Umbilical cord (tissue), 2 donors: ENCODE data around the gene LNX1. TPM values are rescaled to one million over a fixed set of nuclear protein-coding genes. Genes with fewer than 3 reads are reported as not detected.

Experiments
- DNase-seq: peaks from one replicate; pipeline ENCODE4 v3.0.0-alpha.2; 2015; ENCODE audit warnings: low spot score
- total RNA-seq: library from RNA; depleted of rRNA; stranded (reverse); fragments of >200 nt; gene quantifications from one replicate; pipeline ENCODE4 v1.2.3, GENCODE V29; 2014; ENCODE audit warnings: low replicate concordance; ENCODE audit not compliant: insufficient read depth

Gene LNX1
- total RNA-seq, 1 donor from 2014 or later: 30.8 TPM

DNA sequence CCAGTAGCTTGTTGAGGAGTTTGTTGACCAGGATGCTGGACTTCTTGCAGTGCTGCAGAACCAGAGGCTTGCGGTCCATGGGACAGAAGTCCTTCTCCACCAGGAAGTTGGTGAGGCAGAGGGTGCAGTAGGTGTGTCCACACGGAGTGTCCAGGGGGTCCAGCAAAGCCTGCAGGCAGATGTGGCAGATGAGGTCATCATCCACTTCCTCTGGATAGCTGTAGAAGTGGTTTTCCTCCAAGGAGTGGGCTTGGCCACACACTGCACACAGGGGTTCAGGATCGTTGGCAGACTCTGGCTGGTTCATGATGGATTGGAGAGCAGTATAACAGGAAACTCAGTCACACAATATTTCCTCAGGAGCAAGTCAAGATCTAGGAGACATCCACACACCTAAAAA, 17.6 kb downstream of the LNX1 start:
- DNase-seq: no peak

DNA sequence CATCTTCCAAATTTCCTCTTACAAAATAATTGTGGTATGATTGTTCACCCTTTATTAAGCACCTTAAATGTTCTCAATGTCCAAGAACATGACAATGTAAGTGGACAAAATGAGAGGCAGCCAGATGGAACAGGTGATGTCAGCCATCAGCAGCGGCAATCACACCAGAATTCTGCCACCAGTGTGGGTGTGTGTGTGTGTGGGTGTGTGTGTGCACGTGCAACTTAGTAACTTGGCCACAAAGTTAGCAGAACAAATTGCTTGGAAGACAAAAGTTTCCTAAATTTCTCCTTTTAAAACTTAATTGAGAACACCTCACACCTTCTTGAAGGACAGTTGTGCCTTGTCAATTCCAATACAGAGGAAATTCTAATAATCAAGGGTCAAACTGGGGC, 18.7 kb downstream of the LNX1 start:
- DNase-seq: no peak

DNA sequence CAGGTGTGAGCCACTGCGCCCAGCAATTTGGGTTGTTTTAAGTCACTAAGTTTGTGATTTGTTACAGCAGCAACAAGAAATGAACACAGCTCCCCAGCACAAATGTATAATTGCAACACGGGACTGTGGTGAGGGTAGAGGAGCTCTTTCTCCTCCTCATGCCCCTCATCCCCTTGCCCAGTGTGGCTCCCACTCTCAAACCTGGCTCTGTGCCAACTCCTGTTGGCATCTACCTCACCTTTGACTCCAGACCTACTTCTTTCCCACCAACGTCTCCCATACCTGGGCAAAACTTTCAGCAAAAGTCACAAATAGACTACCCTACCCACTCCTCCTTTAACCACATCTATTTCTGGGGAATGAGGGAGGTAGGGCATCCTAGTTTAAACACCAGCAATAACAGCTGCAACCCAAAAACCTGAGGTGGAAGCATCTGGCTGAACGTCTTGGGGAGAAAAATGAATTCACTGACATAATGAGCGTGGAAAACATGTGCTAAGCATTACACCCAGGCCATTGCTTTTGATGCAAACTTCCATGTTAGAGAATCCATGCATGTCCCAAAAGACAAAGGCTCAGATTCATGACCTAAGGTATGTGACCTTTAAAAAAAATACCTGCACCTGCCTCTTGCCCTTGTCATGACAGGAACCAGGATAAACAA, 19.2 kb downstream of the LNX1 start:
- DNase-seq: no peak

DNA sequence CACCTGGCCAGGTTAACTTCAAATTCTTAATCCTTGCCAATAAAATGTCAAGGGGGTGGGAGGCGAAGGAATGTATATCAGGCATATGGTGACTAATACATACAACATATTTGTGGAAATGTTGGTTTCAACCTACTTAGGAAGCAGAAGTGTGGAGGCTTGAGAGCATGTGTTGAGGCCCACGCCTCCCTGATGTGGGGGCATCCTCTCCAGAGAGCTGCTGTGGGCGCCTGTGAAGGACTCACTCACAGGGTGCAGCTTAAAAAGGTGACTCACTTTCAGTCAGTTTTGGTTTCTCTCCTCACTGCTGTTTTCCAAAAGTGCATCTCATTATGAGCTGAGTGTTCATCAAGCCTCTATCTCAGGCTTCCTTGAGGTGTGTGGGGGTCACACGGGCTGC, 27.5 kb downstream of the LNX1 start:
- no peak for DNase-seq

DNA sequence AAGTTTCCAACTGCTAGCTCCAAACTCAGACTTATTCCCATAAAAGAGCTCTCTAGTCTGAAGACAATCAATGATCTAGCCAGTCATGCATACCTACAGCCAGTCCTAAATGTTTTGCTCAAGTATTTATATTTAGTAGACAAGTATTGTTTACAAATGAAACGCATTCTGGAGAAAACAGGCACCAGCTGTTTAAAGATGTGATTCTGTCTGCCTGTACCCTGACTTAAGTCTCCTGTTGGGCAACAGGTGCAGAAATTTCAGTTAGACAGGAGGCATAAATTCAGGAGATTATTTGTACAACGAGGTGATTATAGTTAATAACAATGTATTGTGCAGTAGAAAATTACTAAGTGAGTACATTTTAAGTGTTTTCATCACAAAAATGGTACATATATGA, 28.9 kb downstream of the LNX1 start:
- no peak for DNase-seq

DNA sequence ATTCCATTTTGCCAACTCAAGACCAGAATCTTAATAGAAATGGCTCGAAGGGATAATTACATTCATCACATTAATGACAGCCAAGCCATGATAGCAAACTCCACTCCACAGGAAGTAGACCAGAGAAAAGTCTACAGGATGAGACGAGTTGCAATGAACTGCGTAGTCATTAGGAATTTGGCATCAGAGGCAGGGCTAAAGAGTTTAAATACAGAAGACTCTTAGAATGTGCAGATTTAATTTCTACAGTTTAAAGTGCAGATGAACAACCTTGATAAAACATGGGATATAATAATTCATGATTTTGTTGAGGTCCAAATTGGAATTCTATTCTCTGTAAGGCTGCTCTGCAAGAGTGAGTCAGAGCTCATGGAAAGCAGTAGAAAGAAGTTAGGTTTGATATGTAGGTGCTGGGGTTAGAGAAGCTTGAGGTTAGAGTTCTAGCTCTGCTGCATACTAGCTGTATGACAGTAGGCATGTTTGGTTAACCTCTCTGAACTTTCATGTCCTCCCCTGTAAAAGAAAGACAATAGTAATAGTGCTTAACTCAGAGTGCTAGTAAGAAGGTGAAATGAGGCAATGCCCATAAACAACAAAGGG, 32.2 kb downstream of the LNX1 start:
- DNase-seq: no peak

DNA sequence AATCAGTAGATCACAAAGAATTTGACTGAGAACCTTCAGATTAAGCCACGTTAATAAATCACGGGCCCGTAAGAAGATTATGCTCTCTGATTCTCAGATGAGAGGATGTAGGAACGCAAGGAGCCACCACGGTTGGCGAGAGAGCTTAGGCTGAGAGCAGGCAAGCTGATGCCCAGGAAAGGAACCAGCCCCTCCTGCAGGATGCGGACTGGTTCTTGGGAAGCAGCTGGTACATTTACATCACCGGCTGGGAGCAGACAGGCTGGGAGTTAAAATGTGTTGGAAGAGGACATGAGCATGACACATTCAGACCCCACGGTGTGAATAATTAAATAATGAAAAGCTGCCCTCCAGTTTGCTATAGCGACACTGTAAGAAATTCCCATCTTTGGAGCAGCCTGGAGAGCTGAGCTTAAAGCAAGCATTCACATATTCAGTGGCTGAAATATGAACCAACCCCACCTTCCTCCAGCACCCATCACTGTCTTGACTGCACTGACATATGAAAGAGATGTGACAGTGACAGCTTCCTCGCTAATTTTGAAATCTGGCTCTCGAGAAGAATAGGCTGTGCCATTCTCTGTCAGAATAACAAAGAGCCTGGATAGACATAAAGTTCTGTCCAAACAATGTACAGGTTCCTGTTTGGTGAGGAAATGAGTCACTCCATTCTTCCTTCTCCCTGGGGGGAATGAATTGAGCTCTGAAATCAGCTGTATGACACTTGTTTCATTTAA, 33.1 kb downstream of the LNX1 start:
- no peak for DNase-seq

DNA sequence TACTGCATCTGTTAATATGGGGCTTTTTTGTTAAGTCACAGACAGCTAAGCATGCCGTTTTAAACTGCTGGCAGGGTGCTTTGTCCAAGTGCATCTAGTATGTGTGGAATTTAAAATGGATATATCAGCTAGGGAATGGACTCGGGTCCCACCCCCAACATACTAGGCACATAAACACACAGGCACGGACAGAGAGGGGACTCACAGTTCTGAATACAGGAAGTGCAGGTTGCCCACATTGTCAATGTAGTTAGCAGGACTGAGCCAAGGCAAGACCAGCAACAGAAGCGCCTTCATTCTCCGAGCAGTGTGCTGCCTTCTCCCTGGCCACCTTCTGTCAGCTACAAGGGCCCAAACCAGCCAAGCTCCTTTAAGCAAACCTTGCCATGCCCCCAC, 33.6 kb downstream of the LNX1 start:
- no peak for DNase-seq

DNA sequence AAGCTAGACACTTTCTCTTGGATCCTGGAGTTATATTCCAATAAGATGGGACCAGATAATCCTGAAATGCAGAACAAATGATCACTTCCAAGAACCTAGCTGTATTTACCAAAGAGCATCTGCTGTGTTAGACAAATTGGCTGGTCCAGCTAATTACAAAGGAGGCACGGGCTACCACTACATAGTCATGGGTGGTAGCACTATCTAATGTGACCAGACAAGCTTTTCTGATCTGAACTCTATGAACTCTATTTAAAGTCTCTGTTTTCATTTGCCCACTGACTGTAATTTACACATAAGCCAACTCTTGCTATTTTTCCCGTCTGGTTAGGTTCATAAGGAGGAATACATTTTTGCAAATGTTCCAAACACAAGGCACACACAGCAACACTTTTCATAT, 34.6 kb downstream of the LNX1 start:
- no peak for DNase-seq

DNA sequence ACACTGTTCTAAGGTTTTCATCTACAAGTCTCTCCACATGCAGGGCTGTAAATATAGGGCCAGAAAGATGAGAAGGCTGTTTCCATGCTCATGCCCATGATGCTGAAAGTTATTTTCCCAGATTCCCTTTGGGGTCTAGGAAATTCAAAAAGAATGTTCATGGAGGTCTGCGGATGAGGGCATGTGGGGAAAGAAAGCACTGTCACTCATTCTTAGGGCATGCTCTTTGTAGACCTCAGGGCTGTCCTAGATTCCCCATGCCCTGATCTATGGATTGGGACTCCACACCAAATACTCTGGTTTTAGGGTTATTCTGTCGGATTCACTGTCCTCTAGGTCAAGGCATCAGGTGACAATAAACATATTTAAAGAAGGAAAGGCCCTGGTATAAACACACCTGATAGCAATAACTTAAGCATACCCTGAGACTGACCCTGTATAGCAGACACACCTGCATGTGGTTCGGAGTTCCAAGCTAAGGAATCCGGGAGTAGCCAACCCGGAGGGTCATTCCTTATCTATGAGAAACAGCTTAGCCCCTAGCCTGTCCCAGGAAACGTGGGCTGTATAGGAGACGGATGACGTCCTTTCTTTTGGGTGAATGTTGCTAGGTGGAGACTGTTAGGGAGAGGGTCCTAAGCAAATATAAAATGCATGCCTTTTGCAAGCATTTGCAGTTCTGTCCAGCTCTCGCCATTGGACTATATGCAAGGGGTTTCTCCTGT, 37.6 kb downstream of the LNX1 start:
- DNase-seq: no peak

DNA sequence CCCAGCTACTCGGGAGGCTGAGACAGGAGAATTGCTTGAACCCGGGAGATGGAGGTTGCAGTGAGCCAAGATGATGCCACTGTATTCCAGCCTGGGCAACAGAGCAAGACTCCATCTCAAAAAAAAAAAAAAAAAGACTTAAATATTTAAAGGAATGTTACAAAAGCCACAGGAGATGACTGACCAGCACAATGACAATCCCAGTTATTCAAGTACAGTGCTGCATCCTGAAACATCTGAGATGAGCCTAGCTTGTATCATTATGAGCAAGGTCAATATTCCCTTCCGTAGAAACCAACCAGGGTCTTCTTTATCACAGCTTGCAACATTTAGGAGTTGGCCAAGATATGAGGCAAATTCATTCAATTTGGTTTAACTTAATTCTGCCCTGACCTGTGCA, 38.6 kb downstream of the LNX1 start:
- DNase-seq: no peak

DNA sequence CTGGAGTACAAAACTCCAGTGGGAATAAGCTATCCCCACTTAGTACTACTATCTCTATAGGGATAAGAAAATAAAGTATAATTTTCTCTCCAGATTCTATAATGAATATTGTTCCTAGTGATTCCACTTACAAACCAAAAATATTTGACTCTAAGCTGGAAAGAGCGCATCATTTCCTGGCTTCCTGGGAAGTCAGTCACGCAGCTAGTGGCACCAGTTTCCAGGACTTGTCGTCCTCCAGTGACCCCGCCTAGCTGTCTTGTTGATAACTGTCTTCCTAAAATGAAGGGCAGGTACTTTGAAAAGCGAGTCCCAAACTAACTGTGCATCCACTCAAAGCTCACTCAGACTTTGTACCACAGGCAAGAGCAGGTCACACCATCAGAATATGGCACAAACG, 39.3 kb downstream of the LNX1 start:
- no peak for DNase-seq

DNA sequence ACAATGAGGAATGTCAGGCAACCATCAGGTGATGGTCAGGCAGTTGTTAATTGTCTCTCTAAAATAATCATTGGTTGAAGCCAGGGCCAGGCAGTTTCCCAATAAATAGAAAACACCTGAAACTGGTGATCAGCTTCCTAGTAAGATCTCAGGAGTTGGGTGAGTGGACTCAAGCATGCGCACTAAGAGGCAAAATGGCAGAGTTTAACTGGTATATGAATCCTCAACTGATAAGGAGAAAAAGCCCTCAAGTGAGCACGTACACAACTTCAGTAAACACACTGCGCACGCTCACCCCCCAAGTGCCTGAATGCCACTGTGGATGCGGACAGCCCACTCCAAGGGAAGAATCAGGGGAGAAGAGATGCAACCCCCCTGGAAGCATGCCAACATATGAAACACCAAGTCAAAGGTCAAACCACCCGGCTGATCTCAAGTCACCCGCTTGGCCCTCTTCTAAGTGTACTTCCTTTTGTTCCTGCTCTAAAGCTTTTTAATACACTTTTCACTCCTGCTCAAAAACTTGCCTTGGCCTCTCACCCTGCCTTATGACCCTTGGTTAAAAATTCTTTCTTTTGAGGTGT, 39.9 kb downstream of the LNX1 start:
- DNase-seq: no peak

DNA sequence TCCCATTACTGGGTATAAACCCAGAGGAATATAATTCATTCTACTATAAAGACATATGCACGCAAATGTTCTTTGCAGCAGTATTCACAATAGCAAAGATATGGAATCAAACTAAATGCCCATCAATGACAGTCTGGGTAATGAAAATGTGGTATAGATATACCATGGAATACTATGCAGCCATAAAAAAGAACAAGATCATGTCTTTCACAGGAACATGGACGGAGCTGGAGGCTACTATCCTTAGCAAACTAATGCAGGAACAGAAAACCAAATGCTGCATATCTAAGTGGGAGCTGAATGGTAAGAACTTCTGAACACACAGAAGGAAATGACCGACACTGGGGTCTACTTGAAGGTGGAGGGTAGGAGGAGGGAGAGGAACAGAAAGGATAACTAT, 42.6 kb downstream of the LNX1 start:
- no peak for DNase-seq

DNA sequence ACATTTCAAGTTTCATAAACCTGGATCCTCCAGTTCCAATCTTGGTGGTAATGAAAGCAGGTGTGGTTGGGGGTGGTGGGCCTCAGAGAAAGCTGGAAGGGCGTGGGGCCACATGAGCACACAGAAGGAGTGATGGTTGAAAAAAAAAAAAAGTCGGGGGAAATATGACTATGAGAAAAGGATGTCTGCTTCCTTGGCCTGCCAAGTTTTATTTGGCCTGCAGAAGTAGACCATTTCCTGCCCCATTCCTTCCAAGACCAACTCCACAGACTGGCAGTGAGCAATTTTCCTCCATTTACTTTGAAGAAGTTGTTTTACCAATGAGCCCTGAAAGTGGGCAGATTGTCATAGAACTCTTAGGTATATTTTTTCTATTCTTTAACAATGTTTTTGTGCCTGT, 43.3 kb downstream of the LNX1 start:
- DNase-seq: no peak

DNA sequence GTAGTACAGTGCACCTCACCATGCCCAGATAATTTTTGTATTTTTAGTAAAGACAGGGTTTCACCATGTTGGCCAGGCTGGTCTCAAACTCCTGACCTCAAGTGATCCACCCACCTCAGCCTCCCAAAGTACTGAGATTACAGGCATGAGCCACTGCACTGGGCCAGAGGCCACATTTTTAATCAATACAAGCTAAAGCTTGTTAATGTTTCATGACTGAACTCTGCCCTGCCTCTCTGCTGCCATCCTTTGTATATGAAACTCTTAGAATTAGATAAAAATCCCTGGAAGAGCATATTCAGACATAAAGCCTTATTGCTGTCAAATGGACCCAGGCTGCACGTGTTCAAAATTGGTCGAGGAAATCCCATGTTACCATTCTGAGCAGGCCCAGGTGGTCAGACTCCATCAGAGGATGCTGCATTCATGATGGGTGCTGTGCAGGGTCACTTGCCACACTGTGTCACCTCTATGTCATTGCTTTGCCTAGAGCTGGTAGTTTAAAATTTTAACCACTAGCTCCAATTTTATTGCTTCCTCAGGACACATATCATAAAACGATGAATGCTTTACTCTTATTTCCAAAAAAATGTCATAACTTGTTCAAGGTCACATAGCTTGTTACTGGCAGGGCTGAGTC, 45.2 kb downstream of the LNX1 start:
- DNase-seq: no peak

DNA sequence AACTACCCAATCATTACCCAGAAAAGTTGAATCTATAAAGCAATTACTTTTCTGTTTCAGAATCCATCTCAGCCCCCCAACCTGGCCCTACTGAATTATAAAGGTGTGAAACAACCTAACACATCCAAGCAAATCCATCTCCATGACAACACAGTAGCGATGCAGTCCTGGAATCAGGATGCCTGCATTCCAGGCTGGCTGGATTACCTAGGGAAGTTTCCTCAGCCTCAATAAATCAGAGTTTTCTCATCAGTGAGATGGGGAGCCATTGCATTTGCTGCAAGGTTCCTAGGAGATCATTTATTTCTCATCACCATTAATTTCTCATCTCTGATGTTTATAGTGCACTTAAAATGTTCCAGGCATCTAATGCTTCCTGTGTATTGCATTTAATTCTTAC, 46.0 kb downstream of the LNX1 start:
- no peak for DNase-seq

DNA sequence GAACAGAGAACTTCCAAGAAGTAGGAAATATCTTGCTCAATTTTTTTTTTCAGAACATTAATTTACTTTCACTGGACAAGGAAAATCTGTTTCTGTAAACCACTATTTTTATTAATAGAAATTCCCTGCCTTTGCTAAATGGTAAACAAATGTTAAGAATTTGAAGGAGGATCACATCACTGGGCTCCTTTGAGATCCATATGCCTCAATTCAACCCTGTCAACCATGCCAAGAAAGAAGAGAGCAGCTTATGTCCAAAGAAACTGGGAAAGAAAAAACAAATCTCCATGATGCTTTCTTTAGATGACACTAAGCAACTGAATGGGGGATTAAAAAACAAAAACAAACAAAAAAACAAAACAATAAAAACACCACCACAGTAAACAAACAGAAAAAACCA, 47.7 kb downstream of the LNX1 start:
- DNase-seq: no peak

DNA sequence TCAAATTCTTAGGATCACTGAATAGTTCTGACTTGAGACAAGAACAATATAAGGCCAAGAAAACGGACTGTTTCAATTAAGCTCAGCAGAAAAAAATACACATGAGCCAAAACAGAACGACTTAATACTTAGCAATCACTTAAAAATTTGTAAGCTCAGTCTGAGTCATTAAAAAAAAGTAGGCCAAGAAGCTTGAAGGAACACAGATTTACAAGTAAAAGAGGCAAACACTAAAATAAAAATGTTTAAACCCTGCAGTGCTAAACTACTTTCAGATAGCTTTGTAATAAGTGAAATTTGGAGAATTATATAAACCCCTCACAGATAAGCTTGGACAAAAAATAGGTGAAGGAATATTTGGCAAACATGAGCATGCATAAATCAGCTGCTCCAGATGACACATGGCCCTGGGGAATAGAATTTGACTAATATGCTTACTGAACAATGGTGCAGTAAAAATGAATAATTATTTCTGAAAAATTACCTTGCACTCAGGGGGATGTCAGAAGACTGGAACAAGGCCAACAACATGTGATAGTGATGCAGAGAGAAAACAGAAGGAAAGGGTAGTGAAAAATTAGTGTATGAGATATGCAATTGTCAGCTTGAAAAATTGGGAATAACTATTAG, 49.6 kb downstream of the LNX1 start:
- peak; percentile 92 for DNase-seq

DNA sequence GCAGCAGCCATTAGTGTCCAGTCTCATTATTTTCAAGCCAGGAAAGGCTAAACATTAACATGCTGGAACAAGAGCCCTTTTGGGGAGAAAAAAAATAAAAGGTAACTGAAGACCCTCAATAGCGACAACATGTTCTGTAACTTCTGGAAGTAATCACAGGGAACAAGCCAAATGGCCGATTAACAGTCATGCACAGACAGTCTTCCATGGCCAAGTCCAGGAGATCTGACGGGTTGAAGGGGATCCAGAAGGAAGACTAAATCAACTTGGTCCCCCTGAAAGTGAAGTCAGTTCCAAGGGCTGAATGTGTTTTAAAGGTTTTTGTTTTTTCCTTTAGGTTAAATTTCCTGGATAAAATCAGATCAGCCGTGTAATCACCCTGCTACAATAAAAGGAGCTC, 52.5 kb downstream of the LNX1 start:
- no peak for DNase-seq

DNA sequence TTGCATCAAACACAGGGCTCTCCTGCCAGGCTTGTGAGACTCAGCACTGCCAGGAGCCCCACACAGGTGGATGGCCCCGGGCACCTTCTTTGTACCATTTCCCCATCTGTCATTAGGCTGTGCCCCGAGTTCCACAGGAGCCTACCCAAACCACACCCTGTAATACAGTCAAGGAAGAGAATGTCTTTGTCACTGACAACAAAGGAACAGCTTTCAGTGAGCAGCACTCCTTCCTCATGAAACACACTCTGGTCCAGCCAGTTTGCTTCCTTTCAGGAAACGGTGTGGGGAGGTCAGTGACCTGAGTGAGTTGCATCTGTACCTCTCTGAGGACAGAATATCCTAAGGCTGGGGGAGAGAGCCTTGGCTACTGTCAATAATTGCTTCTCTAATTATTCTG, 53.7 kb downstream of the LNX1 start:
- DNase-seq: no peak
